DMS114 treated with DMSO at 0.1 percent for 48 hours (cell line): ENCODE measurements around the gene RGS1.
"Not testable (repeated sequence)": the region's sequence is repeated elsewhere in the genome, so short reads cannot be mapped to it uniquely, and the experiment has no call there.

Source experiments
- DNase-seq: peaks from one replicate; lab custom pipeline; 2025; ENCODE audit not compliant: unreplicated experiment; lab: John Stamatoyannopoulos, UW

RGS1 gene

GRCh38 chr1:192575499-192576189 lies at the start of gene RGS1:
Gene RGS1, plus strand, starts transcription at chr1:192575773. Its CDS starts 20 bp downstream, at chr1:192575793.
- no peak for DNase-seq

GRCh38 chr1:192527111-192527795 lies 48.3 kb upstream of the RGS1 start:
- no peak for DNase-seq

DNA sequence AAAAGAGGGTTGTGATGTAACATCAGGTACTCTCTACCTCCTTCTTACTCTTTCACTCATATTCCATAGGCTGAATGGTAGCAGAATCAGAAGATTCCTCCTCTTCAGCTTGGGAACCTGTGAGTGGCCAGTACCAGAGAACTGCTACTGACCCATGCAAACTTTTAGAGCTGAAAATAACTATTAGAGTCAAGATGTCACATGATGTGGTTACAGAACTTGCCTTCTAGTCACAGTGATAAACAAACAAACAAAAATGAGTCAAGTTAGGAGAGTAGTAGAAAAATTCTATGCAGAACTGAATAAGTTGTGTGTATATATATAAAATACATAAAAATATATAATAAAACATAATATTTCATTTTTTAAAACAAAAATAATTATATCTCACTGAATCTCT lies 47.6 kb upstream of the RGS1 start:
- DNase-seq: no peak

DNA sequence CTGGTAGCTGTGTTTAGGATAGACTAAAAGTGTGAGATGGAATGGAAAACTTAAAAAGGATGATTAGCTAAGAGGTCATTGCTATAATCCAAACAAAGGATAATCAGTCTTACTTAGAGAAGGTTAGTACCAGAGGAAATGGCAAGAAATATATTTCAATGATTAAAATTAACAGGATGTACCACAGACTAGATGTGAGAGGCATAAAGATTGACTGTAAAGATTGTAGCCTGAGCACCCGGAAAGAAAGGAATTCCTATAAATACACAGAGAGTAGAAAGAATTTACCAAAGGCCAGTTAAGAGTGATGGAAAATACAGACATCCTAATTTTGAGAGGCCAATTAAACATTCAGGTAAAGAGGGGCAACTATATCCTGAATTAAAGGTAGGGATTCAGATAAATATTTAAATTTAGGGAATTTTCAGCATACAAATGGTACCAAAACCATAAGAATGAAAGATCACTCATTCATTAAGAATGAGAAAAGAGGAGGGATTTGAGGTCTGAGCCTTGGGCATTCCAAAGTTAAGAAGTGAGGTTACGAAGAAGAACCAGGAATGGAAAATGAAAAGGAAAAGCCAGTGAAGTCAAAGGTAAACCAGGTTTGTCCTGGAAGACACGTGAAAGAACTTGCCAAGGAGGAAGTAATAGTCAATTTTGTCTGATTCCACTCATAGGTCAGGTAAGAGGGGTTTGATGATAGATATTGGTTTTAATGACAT lies 46.4 kb upstream of the RGS1 start:
- no peak for DNase-seq

DNA sequence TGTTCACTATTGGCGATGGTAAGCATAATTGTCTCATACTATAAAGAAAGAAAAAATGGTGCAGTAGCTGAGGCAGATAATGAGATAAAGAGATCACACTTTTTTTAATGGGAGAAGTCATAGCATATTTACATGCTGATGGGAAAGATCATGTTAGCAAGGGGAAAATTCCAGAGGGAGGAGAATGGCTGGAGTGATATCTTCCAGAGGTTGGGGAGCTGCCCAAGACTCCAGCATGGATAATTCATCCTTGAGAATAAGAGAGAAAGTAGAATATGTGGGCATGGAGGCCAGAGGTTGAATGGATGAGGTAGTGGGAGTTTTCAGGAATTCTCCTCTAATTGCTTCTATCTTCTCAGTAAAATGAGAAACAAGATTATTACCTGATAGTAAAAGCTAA lies 45.8 kb upstream of the RGS1 start:
- DNase-seq: no peak

DNA sequence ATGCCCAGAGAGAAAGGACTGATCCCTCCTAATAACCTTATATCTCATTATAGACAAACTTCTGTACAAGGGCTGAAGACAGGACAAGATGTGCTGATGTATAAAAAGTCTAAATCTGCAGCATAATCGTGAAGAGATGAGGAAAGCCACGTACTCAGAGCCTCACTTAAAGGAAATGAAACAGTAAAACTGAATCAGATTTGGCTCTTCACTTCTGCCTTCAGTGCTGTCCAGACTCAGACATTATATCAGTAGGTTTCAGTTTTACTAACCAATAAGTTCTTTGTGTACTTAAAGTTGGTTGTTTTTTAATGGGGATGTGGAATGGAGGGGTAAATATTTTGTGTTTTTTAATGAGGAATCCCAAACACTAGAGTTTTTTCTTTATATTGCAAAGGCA lies 45.3 kb upstream of the RGS1 start:
- no peak for DNase-seq

DNA sequence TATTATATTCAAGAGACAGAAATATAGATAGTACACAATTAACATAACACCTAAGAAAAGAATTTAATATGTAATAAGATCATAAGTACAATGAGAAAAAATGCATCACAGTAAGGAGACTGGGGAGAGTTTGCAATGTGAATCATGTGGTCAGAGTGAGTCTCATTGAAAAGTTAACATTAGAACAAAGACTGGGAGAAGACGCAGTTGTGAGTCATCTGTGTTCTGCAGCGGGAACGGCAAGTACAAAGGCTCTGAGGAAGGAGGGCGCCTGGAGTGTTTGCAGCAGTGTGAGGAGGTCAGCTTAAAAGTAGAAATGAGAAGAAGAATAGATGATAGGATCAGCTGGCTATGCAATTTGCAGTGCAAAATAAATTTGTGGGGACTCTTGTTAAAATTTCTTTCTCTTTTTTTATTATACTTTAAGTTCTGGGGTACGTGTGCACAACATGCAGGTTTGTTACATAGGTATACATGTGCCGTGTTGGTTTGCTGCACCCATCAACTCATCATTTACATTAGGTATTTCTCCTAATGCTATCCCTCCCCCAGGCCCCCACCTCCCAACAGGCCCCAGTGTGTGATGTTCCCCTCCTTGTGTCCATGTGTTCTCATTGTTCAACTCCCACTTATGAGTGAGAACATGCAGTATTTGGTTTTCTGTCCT lies 44.4 kb upstream of the RGS1 start:
- not testable (repeated sequence) for DNase-seq

DNA sequence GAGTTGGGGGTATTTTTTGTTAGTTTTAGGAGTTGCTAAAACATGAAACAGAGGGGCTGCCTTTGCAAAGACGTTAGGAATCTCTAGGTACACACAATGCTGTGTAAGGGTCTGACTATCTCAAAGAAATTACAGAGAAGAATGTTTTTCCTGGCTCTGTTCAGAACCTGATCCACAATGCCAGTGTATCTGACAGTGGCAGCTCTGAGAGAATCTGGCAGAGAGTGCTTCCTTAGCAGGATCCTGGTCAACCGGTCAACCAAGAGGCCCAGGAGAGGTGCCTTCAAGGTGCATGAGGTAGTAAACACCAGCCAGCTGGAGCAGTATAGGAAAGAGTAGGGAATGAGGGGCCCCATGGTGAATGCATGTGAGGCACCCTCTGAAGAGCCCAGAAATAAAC lies 40.9 kb upstream of the RGS1 start:
- no peak for DNase-seq

- DNase-seq: no peak
Measured at GRCh38 chr1:192535916-192536664, 39.5 kb upstream of the RGS1 start.

GRCh38 chr1:192538407-192539296 lies 36.9 kb upstream of the RGS1 start:
- no peak for DNase-seq

DNA sequence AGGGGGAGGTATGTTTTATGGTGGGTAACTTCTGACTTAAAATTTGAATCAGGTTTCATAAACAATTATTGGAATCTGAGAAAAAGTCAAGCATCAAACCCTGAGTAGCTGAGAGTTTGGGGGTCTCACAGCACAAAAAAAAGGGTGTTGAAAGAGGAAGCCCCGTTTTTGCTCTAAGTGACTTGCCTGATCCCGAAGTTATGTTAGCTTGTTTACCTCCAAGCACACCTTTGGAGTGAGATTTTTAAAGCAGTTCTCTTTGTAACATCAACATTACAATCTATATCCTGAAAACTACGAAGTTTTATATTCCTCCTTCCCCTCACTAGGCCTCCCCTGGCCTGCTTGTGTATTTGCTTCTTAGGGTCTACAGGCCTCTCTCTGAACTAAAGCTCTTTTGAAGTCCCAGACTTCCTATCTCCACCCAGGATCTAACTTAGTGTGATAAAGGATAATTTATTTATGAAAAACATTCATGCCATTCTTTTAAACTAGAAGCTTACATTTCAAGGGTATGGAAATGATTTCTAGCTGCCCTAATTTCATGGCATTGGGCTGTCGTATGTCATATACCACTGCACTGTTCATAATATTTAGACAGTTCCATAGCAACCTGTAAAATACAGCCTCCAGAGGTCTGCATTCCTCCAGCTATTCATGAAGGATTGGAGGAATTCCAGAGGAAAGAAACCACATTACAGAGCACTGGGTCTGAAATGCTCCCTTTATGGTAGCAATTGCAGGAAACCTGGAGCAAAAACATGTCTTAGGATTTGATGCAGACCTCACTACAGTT lies 36.1 kb upstream of the RGS1 start:
- no peak for DNase-seq

DNA sequence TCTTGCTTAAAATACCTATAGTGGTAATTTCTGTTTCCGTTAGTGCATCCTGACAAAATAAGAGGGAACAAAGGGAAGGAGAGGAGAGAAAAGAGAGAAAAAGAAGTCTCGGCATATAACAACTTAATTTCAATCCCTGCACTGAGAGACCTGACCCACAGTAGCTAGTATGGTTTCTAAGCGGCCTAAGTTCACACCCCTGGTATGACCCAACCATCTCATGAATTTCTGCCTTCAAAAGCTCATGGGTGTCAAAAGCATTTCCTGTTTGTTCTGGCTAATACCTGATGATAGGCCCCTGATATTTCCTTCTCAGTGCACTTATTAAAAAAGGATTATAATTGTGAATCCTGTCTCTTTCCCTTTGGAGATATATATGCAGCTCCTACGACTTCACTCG lies 32.1 kb upstream of the RGS1 start:
- no peak for DNase-seq

DNA sequence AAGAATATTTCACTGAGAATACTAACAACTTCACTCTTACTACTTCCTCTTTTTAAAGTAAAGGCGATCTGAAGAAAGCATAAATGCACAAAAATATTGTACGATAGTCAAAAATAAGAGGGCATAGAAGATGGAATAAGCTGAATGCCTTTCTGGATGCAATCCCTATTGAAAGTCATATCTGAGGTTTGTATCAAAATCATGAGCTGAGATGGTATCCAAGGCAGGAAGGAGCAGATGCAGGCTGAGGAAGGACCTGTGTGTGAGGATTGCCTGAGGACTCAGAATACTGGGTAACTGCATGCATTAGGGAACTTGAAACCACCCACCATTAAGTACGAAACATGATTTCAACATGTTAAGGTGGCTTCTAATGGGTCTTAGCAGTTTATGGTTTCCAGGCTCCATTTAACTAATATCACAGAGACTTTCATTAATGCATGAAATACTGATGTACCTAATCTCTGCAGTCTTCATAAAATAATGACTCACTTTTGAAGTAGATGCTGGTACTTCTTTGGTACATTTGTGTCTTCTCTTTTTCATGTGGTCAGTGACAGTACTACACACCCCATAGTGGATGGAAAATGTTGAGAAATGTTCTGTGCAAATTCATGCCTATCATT lies 29.6 kb upstream of the RGS1 start:
- DNase-seq: no peak

DNA sequence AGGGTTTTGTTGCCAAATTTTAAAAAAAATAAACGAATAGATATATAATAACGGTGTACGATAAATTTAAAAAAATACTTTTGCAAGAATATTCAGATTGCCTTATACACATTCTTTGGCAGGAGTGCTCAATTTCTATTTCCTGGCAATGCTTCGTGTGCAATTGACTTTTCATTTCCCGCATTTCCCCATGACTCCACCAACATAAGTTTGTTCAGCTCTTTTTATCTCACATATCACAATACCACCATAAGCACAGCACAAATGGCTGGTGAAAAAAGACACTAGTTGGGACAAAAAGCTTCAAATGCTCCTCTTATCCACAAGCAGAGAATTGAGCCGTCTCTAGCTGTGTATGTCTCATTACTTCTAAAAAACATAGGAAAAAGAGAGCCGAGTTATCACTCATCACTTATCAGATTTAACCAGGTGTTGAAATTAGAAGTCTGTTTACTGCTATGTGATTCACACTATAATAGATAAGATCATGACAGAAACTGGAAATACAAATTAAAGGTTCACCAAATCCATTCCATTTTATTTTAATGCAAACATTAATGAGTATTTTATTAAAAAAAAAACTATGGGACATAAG lies 28.9 kb upstream of the RGS1 start:
- no peak for DNase-seq

GRCh38 chr1:192547501-192547900 lies 28.1 kb upstream of the RGS1 start:
- no peak for DNase-seq

DNA sequence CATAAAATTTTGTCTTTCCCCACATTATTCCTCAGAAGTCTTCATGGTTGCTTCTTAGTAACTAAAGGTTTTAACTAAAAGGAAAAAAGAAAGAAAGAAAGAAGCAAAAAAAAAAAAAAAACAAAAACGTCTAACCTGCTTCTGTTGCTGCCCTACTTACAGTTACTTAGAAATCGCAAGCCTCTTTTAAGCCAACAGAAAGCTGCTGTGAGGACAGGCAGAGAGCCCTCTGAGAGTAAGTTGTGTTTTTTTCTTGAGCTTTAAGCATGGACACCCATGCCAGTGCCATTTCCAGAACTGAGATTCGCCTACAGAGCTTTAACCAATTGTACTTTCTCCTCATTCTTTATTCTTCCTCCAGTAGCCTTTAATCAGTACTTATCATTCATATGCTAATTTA lies 25.6 kb upstream of the RGS1 start:
- DNase-seq: no peak

- DNase-seq: no peak
Measured at GRCh38 chr1:192550922-192551534, 24.5 kb upstream of the RGS1 start.

GRCh38 chr1:192552760-192553191 lies 22.8 kb upstream of the RGS1 start:
- no peak for DNase-seq
